ENCODE measurements around the gene FAM107B. TPM values are rescaled to one million over a fixed set of nuclear protein-coding genes. Genes with fewer than 3 reads are reported as not detected.

Gene FAM107B
- total and polyA plus RNA-seq, 2 of the 8 experiments (the other 6 are each of a cell fraction or from before 2014, with no cell fraction given) = 7.5 to 28.1 TPM

DNA sequence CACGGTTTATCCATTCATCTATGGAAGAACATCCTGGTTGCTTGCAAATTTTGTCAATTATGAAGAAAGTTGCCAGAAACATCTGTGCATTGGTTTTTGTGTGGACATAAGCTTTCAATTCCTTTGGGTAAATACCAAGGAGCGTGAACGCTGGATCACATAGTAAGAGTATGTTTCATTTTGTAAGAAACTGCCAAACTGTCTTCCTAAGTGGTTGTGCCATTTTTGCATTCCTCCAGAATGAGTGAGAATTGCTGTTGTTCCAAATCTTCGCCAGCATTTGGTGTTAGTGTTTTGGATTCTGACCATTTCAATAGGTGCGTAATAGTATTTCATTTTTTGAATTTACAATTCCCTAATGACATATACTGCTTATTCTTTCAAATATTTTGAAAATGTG lies 288.7 kb downstream of the FAM107B start:
- Histone ChIP-seq H3K4me3 (ENCODE audit: extremely low read depth in 1 of 4, insufficient read depth in 2 of 4, low read depth in 3 of 4, low read length in 4 of 4) (no peak overlapping the region), H2BK120ac (replicated peaks; ENCODE audit: low read depth, low read length) (no peak overlapping the region), H2BK5ac (ENCODE audit: low read depth, low read length) (no peak overlapping the region), H3K79me1 (ENCODE audit: low read depth, low read length) (no peaks in the 10 kb centered on the region), H2BK15ac (ENCODE audit: low read length) (no peak overlapping the region), H4K8ac (ENCODE audit: extremely low read depth, insufficient read depth, low read length) (no peak overlapping the region), H3K56ac (replicated peaks; ENCODE audit: insufficient read length, low read depth, low read length) (no peak overlapping the region), H2AK5ac (ENCODE audit: low read depth, low read length) (no peak overlapping the region), H3K36me3 (ENCODE audit: control insufficient read depth in 2 of 4, insufficient read depth in 4 of 4, low read length in 3 of 4) (no peaks in the 10 kb centered on the region), H4K20me1 (replicated peaks in 1 of 2; ENCODE audit: control insufficient read depth in 1 of 2, insufficient read depth in 2 of 2, low read length in 2 of 2) (no peaks in the 10 kb centered on the region), H4K91ac (replicated peaks; ENCODE audit: insufficient read length, low read length) (no peak overlapping the region), H2BK12ac (ENCODE audit: low read depth, low read length) (no peak overlapping the region), H3K27me3 (replicated peaks in 1 of 4; ENCODE audit: control insufficient read depth in 3 of 4, extremely low read depth in 1 of 4, insufficient read depth in 3 of 4, low read length in 3 of 4) (no peaks in the 10 kb centered on the region; a peak in 1 of 7 replicates), H4K5ac (ENCODE audit: insufficient read length, low read depth, low read length) (no peak overlapping the region), H3K4me1 (replicated peaks in 1 of 4; ENCODE audit: control insufficient read depth in 3 of 4, insufficient read depth in 4 of 4, low read length in 3 of 4) (no peaks in the 10 kb centered on the region), H3K9me3 (ENCODE audit: insufficient read depth in 2 of 2, low read depth in 1 of 2, low read length in 1 of 2) (peaks cover 0 to 4% of the 10 kb centered on the region in 2 experiments; a peak in 1 of 4 replicates), H3K9ac (replicated peaks in 1 of 4; ENCODE audit: extremely low read depth in 1 of 4, low read depth in 3 of 4, low read length in 3 of 4) (no peak overlapping the region), H3K4ac (replicated peaks; ENCODE audit: insufficient read length, low read depth, low read length) (no peak overlapping the region), H3K14ac (ENCODE audit: insufficient read length) (no peak overlapping the region), H3K4me2 (ENCODE audit: insufficient read depth in 1 of 2, low read depth in 2 of 2, low read length in 2 of 2) (no peak overlapping the region), H3K23ac (ENCODE audit: insufficient read length) (no peak overlapping the region), H2AFZ (ENCODE audit: low read length) (no peak overlapping the region), H3K23me2 (ENCODE audit: low read depth, low read length) (no peaks in the 10 kb centered on the region), H3K79me2 (ENCODE audit: control insufficient read depth in 1 of 2, insufficient read depth in 2 of 2, low read length in 2 of 2) (no peaks in the 10 kb centered on the region), H3K27ac (ENCODE audit: low read depth, low read length) (no peak overlapping the region), H2BK20ac (ENCODE audit: low read length) (no peak overlapping the region), H3K18ac (ENCODE audit: extremely low read depth, low read length) (no peak overlapping the region)
- no peak for DNase-seq (ENCODE audit: low read depth in 1 of 2, low spot score in 2 of 2)
- TF ChIP-seq POLR2AphosphoS5 (IDR thresholded peaks at IDR 0.05; ENCODE audit: low read depth, low read length) (no peak), CTBP2 (IDR thresholded peaks at IDR 0.05; ENCODE audit: borderline replicate concordance, insufficient read depth, insufficient read length, low read length) (no peak), FOSL1 (IDR thresholded peaks at IDR 0.05; ENCODE audit: insufficient read depth, low read depth, low read length) (no peak), CREB1 (IDR thresholded peaks at IDR 0.05) (no peak), MAFK (IDR thresholded peaks at IDR 0.05; ENCODE audit: low read depth, low read length) (no peak), JUND (IDR thresholded peaks at IDR 0.05; ENCODE audit: low read length) (no peak), TCF12 (IDR thresholded peaks at IDR 0.05; ENCODE audit: low read depth, low read length) (no peak), CHD2 (IDR thresholded peaks at IDR 0.05; ENCODE audit: low read length) (no peak), NANOG (IDR thresholded peaks at IDR 0.05; ENCODE audit: insufficient read depth, low read depth, low read length, poor library complexity, severe bottlenecking) (no peak)
- TF ChIP-seq, protein P1, sequence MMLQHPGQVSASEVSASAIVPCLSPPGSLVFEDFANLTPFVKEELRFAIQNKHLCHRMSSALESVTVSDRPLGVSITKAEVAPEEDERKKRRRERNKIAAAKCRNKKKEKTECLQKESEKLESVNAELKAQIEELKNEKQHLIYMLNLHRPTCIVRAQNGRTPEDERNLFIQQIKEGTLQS (IDR thresholded peaks at IDR 0.05; ENCODE audit: insufficient read depth, low read depth, low read length) = no peak
- 91% methylated on average over 5 of the region's 5 CpGs; no CpG with 5 or more reads in 1 of the 2 experiments for WGBS, 2 experiments (ENCODE audit: extremely low coverage in 1 of 2, insufficient coverage in 1 of 2, insufficient read length in 1 of 2, insufficient replicate concordance in 2 of 2, low coverage in 1 of 2, low lambda C conversion rate in 2 of 2, missing lambda C conversion rate in 1 of 2)
- no peak for FAIRE-seq
- ChIA-PET POLR2A (ENCODE audit: partially characterized antibody) (no interaction called here), CTCF (ENCODE audit: partially characterized antibody) (interaction anchor here (1.1 to 3.8 kb wide), 5 partner anchors 8 to 288 kb away, joined by 3 to 21 read pairs (median 3); no protein-coding TSS in a partner anchor)

All from H1 (cell line).